ENCODE results near the gene ARF1. TPM values are rescaled to one million over a fixed set of nuclear protein-coding genes. Genes with fewer than 3 reads are reported as not detected.

The ARF1 gene
- total and polyA plus RNA-seq, 2 of the 13 experiments (the other 11 are each of a cell fraction or from before 2014, with no cell fraction given): 186 to 327 TPM

- no peak for TF ChIP-seq DR1 (CRISPR knock-in tag; IDR thresholded peaks at IDR 0.05)
- no peak for TF ChIP-seq TFDP1 (CRISPR knock-in tag; IDR thresholded peaks at IDR 0.05; ENCODE audit: borderline replicate concordance)
- no peak for TF ChIP-seq ZNF792 (CRISPR knock-in tag; IDR thresholded peaks at IDR 0.05)
- TF ChIP-seq PRMT3 (CRISPR knock-in tag; IDR thresholded peaks at IDR 0.05; ENCODE audit: borderline replicate concordance, low read depth): no peak
- TF ChIP-seq ZNF350 (CRISPR knock-in tag; IDR thresholded peaks at IDR 0.05; ENCODE audit: borderline replicate concordance, low read depth): no peak
- no peak for TF ChIP-seq EEA1 (CRISPR knock-in tag; IDR thresholded peaks at IDR 0.05; ENCODE audit: borderline replicate concordance)
- no peak for TF ChIP-seq ZNF543 (CRISPR knock-in tag; IDR thresholded peaks at IDR 0.05)
- no peak for TF ChIP-seq BORCS8-MEF2B (CRISPR knock-in tag; IDR thresholded peaks at IDR 0.05)
- TF ChIP-seq SCMH1 (CRISPR knock-in tag; IDR thresholded peaks at IDR 0.05; ENCODE audit: borderline replicate concordance): no peak
Measured at GRCh38 chr1:228134591-228134990, 52.1 kb downstream of the ARF1 start (continued).

- in situ Hi-C loops (cut with HindIII; ENCODE audit: extremely low pct_ligation_motif_present, low pct_unique_long_range_greater_than_20kb): loop anchor here (5.0 kb wide), 1 partner anchor 40 kb away; no protein-coding TSS in a partner anchor
- H4K20me1 ChIP-seq (ENCODE audit: insufficient read depth, low read length): no peaks in the 10 kb centered on the region; the same call in 1 of the 2 replicates
- WGBS (ENCODE audit: low lambda C conversion rate): 0% methylated on average over 1 of the region's 1 CpG
- no peak overlapping the region for H3K9ac ChIP-seq (ENCODE audit: insufficient read depth, low read depth, low read length)
- H3K4me2 ChIP-seq (ENCODE audit: low read depth, low read length): no peak overlapping the region
- no peak overlapping the region for H2AFZ ChIP-seq (ENCODE audit: low read length)
- no peaks in the 10 kb centered on the region for H3K9me3 ChIP-seq (ENCODE audit: low read length)
- BruUV-seq (replicated peaks): no TSS peak
- ATAC-seq (no peak), DNase-seq (ENCODE audit: low spot score) (no peak), FAIRE-seq (no peak)
- POLR2A ChIA-PET: interaction anchor here (5.6 kb wide), 1 partner anchor 29 kb away, joined by 38 read pairs; the partner anchor contains the start of gene IBA57
- H3K36me3 ChIP-seq (replicated peaks in 1 of 2; ENCODE audit: control insufficient read depth in 1 of 2, insufficient read depth in 2 of 2, low read length in 2 of 2): no peaks in the 10 kb centered on the region
- peaks cover 13% of the 10 kb centered on the region for H3K4me1 ChIP-seq (ENCODE audit: insufficient read depth, low read length)
- intact Hi-C loops (cut with micrococcal nuclease; ENCODE audit: unreplicated experiment): no loop called here
- CTCF ChIA-PET (ENCODE audit: low intra/inter-chr PET ratio, low total read pairs): no interaction called here
- H3K27me3 ChIP-seq (ENCODE audit: control insufficient read depth in 1 of 2, insufficient read depth in 2 of 2, low read length in 2 of 2): peaks cover 0 to 8% of the 10 kb centered on the region in 2 experiments; a peak in 2 of 5 replicates
- H3K79me2 ChIP-seq (ENCODE audit: insufficient read depth, low read length): peaks cover 15% of the 10 kb centered on the region
- H3K27ac ChIP-seq (ENCODE audit: extremely low read length, insufficient read depth, low read length): no peak overlapping the region
- H3K4me3 ChIP-seq (replicated peaks in 1 of 3; ENCODE audit: insufficient read depth in 1 of 3, low read depth in 2 of 3, low read length in 3 of 3): no peak overlapping the region
- no peak for TF ChIP-seq FUBP1 (CRISPR knock-in tag; IDR thresholded peaks at IDR 0.05; ENCODE audit: borderline replicate concordance)
- no peak for TF ChIP-seq STAT6 (CRISPR knock-in tag; IDR thresholded peaks at IDR 0.05; ENCODE audit: borderline replicate concordance)
- peak; percentile 23; the same call in 1 of the 2 replicates for TF ChIP-seq TBX3 (IDR thresholded peaks at IDR 0.05; ENCODE audit: borderline replicate concordance)
- TF ChIP-seq ATF4 (CRISPR knock-in tag; IDR thresholded peaks at IDR 0.05): peak in 1 of 2 experiments; percentile 88; a peak in 2 of 4 replicates
- TF ChIP-seq ZNF563 (CRISPR knock-in tag; IDR thresholded peaks at IDR 0.05): no peak
- 0 out of 2 replicates have a peak, but pooled peaks have one; percentile 12 for TF ChIP-seq GATAD2A (CRISPR knock-in tag; IDR thresholded peaks at IDR 0.05)
- TF ChIP-seq BHLHE40 (IDR thresholded peaks at IDR 0.05; ENCODE audit: low read length): 0 out of 2 replicates have a peak, but pooled peaks have one; percentile 14
- peak; percentile 25; the same call in 1 of the 2 replicates for TF ChIP-seq FOSL2 (CRISPR knock-in tag; IDR thresholded peaks at IDR 0.05)
Measured at GRCh38 chr1:228136901-228137300, 54.4 kb downstream of the ARF1 start.
